Endometrial microvascular endothelial cells (primary cell): ENCODE measurements around the gene GKN1. TPM values are rescaled to one million over a fixed set of nuclear protein-coding genes. Genes with fewer than 3 reads are reported as not detected.
"Not testable (repeated sequence)": the region's sequence is repeated elsewhere in the genome, so short reads cannot be mapped to it uniquely, and the experiment has no call there.

ENCODE experiments used
- in situ Hi-C: cut with HindIII; loops from 2 replicates; pipeline ENCODE4 v1.10.0; 2017; ENCODE audit warnings: low sequenced_read_pairs, low pct_unique_long_range_greater_than_20kb; ENCODE audit errors: inconsistent ontology term
- total RNA-seq: library from RNA; depleted of rRNA; stranded (reverse); fragments of >200 nt; gene quantifications from one replicate; pipeline ENCODE4 v1.2.3, GENCODE V29; 2015; ENCODE audit errors: inconsistent ontology term

Gene GKN1
- total RNA-seq, 1 donor from 2014 or later = not detected

DNA sequence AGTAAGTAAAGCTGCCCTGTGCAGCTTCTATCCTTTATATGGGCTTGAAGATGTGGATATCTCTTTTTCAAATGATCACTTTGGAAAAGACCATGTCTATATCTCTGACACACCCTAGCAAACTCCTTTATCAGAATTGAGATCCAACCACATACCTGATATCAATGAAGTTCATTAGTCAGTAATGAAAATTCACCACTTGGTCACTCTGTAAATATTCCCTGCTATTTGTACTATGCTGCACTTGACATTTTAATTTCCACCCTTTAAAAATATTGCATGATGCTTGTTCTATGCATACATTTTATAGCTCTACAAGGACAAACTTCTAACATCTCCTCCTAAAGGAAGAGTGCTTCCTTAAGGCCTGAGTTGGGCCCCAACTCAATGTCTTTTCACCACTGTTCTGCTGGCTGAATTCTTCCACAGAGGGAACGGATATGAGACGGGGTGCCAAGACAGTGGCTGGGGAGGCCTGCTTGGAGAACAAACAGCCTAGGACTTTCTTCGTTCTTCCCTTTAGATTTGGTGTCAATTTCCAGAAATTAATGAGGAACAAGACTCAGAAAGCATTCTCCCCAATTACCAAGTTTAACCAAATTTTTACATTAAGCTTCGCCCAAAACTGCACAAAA, 21.4 kb upstream of the GKN1 start, which contains the start of gene GKN2:
Gene GKN2 (minus strand): TSS at position 7 of the 635 bp plus-strand sequence. CDS start 32 bp downstream, outside the sequence.
- in situ Hi-C loops = no loop called here

GRCh38 chr2:68955432-68955831, 19.0 kb upstream of the GKN1 start:
- in situ Hi-C loops = not testable (repeated sequence)

DNA sequence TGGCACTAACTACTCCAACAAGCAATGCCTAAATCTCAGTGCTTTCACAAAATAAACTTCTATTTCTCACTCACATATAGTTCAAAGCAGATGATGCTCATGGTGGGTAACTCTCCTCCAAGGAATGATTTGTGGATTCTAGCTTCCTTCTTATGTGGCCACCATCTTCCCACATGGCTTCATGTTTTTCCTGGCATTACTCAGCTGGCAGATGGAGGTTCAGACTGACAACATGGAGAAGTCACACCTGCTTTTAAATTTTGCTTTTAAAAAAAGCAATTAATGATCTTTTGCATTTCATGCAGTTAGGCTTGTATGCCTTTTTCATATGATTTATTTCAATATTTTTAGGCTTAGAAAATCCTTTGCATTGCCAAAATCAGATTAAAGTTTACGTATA, 15.4 kb upstream of the GKN1 start:
- in situ Hi-C loops = no loop called here

DNA sequence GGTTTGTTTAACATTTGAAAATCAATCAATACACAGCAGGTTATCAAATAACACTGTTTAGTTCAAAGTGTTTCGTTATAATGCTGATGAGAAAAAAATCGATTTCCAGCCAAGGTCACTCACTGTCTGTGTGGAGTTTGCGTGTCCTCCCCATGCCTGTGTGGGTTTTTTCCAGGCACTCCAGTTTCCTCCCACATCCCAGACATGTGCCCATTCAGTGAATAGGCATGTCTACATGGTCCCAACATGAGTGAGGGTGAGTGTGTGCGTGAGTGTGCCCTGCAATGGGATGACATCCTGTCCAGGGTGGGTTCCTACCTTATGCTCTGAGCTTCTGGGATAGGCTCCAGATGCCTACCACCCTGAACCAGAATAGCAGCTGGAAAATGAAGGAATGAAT, 13.1 kb upstream of the GKN1 start:
- in situ Hi-C loops = no loop called here

DNA sequence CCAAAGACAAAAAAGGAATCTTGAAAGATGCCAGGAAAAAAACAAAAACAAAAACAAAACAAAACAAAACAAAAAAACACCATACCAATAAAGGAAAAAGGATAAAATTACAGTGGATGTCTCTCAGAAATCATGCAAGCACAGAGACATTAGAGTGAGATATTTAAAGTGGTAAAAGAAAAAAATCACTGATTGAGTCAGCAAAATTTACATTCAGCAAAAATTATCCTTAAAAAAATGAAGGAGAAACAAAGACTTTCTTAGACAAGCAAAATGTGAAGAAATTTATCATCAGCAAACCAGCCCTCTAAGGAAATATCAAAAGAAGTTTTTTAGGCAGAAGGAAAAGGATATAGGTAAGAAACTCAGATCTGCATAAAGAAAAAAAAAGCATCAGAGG, 10.2 kb upstream of the GKN1 start:
- in situ Hi-C loops = no loop called here

DNA sequence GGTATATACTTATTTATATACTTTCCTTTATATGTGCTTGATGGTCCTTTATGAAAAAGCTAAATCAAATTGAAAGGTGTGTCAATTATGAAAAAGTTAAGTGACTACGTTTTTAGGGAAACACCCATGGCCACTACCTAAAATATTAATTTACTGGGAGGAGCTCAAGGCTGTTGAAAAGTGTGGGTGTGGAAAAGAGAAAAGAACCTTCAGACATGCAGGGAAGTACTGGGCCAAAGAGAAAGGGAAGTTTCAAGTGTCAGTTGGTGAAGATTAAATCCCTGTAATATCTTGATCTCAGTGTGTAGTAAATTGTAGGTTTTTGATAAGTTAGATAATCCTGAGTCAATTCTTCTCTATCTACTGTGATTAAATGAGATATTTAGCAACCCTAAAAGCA, 6.2 kb upstream of the GKN1 start:
- in situ Hi-C loops = no loop called here

GRCh38 chr2:68969736-68970490, 4.5 kb upstream of the GKN1 start:
- in situ Hi-C loops = no loop called here

GRCh38 chr2:68970566-68971265, 3.7 kb upstream of the GKN1 start:
- in situ Hi-C loops = no loop called here

GRCh38 chr2:68971591-68972231, 2.7 kb upstream of the GKN1 start:
- in situ Hi-C loops = no loop called here

GRCh38 chr2:68974946-68975665, 670 bp downstream of the GKN1 start:
- in situ Hi-C loops = no loop called here

DNA sequence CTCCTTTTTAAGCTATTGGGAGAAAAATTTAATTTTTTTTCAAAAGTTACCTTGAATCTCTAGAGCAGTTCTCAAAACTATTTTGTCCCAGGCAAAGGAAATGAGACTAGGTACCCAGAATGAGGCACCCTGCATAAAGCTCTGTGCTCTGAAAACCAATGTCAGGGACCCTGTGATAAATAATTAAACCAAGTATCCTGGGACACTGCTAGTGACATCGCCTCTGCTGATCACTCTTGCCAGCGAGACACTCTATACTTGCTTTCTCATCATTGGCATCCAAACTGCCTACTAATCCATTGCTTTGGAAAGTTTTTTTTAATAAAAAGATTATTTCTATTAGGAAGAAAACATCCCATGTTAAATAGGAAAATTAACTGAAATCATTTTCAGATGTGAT, 1.4 kb downstream of the GKN1 start:
- in situ Hi-C loops = no loop called here

- in situ Hi-C loops = no loop called here
These were observed 3.0 kb downstream of the GKN1 start for GRCh38 chr2:68977453-68977852.

- in situ Hi-C loops = no loop called here
These were observed 3.7 kb downstream of the GKN1 start for GRCh38 chr2:68978098-68978497.

DNA sequence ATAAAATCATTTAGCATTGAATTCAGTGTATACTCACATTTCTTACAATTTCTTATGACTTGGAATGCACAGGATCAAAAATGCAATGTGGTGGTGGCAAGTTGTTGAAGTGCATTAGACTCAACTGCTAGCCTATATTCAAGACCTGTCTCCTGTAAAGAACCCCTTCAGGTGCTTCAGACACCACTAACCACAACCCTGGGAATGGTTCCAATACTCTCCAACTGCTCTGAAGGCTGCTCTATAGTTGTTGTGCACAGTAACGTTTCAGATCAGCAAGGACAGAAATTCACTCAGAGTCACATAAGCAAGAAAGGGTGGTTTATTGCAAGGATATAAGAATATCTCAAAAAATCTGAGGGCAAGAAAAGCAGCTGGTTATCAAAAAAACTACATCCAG, 6.5 kb downstream of the GKN1 start:
- in situ Hi-C loops = no loop called here

GRCh38 chr2:68987021-68987503, 12.6 kb downstream of the GKN1 start:
- in situ Hi-C loops = no loop called here

DNA sequence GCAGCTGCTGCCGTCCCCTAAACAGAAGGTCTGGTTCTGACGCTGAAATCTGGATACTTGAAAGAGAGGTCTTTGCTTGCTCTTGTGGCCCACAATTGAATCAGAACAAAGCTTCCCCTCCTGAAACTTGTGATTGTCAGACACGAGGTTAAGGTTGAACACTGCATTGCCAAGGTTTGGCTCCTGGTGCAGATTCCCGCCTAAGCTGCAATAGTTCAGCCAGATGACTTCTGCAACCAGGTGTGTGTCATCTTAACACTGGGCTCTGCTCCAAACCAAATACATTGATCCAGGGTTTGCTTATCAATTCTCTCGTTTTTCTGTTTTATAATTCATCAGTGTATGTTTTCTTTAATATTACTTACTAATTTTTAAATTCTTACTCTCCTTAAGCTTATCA, 14.6 kb downstream of the GKN1 start:
- in situ Hi-C loops = no loop called here

- in situ Hi-C loops = no loop called here
These were observed 17.9 kb downstream of the GKN1 start for GRCh38 chr2:68992341-68992740.

- in situ Hi-C loops = no loop called here
These were observed 18.5 kb downstream of the GKN1 start for GRCh38 chr2:68992933-68993332.

- in situ Hi-C loops = no loop called here
These were observed 19.2 kb downstream of the GKN1 start for GRCh38 chr2:68993660-68994059.
